HG02798 (cell line): ENCODE measurements around the gene TSKS.

Experiments
- ATAC-seq: cut with Tn5 transposase; IDR thresholded peaks from one replicate; pipeline ENCODE4 v1.9.1; 2021; ENCODE audit warnings: mild to moderate bottlenecking; ENCODE audit not compliant: unreplicated experiment, poor library complexity

Gene TSKS

GRCh38 chr19:49798574-49798973 lies 35.5 kb upstream of the TSKS start:
- no peak for ATAC-seq

DNA sequence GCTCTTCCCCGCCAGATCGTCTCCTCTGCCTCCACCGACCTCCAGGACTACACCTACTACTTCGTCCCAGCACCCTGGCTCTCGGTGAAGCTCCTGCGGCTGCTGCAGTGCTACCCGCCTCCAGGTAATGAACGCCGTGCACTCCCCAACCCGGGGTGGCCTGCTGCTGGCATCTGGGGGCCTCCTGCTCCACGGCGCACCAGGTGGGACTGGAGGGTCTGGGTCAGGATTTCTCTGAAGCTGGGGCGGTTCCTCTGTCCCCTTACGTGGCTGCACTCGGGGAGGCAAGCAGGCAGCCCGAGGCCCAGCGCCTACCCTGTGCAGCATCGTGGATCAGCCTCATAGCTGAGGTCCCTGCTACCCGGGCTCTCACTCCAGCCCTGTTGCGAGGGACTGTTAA lies 32.5 kb upstream of the TSKS start:
- ATAC-seq: no peak

GRCh38 chr19:49793561-49793840 lies 30.4 kb upstream of the TSKS start:
- no peak for ATAC-seq

- ATAC-seq: no peak
Measured at GRCh38 chr19:49792829-49793560, 29.9 kb upstream of the TSKS start.

DNA sequence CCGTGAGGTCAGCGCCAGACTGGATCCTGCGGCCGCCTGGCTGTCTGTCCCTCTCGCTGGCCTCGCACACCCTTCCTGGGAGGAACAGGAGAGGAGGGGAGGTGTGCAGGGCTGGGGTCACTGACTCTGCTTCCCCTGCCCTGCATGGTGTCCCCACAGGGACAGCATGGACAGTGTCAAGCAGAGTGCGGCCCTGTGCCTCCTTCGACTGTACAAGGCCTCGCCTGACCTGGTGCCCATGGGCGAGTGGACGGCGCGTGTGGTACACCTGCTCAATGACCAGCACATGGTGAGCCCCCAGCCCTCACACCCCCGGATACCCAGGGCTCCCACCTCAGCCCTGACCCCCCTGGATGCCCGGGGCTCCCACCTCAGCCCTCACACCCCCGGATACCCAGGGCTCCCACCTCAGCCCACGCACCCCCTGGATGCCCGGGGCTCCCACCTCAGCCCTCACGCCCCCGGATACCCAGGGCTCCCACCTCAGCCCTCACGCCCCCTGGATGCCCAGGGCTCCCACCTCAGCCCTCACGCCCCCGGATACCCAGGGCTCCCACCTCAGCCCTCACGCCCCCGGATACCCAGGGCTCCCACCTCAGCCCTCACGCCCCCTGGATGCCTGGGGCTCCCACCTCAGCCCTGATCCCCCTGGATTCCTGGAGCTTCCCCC lies 28.8 kb upstream of the TSKS start:
- ATAC-seq: no peak

- ATAC-seq: no peak
Measured at GRCh38 chr19:49790866-49791265, 27.8 kb upstream of the TSKS start.

DNA sequence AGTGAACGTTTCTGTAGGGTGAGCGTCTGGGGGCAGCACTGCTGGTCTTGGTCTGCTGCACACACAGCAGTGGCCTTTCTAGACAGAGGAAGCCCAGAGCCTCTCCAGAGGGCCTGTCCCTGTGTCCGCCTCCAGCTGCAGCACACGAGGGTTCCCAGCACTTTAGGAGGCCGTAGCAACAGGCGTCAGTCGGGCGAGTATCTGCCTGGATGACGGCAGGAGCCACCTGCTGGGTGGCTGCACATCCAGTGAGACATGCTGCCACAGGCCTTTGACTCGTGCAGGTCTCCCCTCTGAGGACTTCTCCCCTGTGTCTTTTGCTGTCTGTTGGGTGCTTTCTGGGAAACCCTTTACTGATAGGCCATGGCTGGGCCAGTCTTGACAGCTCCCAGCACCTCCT lies 25.8 kb upstream of the TSKS start:
- ATAC-seq: no peak

DNA sequence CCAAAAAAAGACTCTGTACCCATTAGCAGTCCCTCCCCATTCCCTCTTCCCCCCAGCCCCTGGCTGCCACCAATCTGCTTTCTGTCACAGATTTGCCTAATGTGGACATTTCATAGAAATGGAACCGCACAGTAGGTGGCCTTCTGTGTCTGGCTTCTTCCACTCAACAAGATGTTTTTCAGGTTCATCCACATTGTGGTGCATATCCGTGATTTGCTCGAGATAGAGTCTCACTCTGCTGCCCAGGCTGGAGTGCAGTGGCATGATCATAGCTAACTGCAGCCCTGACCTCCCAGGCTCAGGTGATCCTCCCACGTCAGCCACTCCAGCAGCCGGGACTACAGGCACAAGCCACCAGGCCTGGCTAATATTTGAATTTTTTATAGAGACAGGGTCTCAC lies 24.6 kb upstream of the TSKS start:
- ATAC-seq: no peak

DNA sequence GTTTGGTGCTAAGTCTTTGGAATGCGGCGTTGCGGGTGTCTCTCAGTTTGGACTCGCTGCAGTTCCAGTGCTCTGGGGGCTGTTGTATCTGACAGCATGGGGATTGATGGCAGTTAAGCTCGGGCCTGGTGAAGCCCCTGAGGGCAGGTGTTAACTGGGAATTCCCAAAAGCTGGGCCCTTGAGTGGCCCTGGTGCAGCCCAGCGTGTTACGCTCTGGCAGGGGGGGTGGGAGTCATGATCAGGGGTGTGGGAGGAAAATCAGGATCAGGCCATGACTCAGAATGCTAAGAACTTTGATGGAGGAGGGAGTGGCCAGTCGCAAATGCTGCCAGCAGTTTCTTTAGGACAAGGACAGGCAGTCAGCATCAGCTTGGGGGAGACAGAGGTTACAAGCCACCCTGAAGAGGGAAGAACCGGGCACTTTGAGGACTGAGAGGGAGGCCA lies 23.3 kb upstream of the TSKS start:
- ATAC-seq: no peak

DNA sequence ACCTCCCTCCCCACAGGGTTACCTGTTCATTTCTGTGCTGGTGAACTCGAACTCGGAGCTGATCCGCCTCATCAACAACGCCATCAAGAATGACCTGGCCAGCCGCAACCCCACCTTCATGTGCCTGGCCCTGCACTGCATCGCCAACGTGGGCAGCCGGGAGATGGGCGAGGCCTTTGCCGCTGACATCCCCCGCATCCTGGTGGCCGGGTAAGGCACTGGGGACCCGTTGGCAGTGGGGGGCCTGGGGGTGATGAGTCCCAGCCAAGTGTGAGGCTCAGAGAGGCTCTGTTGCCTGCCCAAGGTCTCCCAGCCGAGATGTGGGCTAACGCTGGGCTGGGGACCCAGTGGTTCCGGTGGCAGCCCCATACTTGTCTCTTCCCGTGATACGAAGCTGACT lies 19.4 kb upstream of the TSKS start:
- no peak for ATAC-seq

GRCh38 chr19:49781394-49781793 lies 18.3 kb upstream of the TSKS start:
- no peak for ATAC-seq

- no peak for ATAC-seq
Measured at GRCh38 chr19:49780861-49781260, 17.8 kb upstream of the TSKS start.

DNA sequence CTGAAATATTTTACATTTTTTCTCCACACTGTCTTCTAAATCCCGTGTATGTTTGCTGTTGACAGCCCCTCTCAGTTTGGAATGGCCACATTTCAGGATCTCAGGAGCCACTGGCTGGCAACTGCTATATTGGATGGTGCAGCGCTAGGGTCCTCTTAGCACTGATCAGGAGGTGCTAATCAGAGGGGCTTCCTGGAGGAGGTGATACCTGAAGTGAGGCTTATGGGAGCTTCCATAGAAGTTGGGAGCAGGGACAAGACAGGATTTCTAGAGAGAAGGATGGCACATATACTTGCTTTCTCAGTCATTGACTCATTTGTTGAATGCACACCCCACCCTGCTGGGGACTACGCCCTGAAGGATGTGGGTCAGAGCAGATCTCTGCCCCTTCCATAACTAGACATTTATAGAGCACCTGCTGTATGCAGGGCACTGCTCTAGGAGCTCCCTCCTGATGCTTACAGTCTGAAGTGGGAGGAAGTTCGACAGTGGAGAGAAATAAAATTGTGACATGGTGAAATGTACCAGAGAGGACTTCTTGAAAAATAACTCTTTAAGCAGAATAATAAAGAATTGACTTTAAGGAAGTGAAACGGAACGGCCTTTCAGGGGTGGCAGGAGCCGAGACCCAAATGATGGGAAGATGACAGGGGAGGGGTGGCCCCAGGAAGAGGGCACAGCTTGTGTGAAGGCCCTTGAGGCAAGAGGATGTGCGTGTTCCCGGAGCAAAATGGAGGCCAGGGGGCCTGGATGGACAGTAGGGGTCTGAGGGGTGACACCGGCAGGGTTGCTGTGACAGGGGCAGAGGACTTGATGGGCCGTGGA lies 16.8 kb upstream of the TSKS start:
- ATAC-seq: no peak

GRCh38 chr19:49776371-49776764 lies 13.3 kb upstream of the TSKS start:
- no peak for ATAC-seq

GRCh38 chr19:49775742-49776370 lies 12.8 kb upstream of the TSKS start:
- ATAC-seq: no peak

DNA sequence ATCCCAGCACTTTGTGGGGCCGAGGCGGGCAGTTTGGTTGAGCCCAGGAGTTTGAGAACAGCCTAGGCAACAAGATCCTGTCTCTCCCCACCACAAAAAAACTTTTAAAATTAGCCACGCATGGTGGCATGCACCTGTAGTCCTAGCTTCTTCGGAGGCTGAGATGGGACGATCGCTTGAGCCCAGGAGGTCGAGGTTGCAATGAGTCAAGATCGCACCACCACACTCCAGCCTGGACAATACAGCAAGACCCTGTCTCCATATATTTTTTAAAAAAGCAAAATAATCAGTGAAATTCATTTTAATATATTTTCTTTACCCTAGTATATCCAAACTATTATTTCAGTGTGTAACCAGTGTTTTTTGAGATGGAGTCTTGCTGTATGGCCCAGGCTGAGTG lies 11.9 kb upstream of the TSKS start:
- no peak for ATAC-seq

DNA sequence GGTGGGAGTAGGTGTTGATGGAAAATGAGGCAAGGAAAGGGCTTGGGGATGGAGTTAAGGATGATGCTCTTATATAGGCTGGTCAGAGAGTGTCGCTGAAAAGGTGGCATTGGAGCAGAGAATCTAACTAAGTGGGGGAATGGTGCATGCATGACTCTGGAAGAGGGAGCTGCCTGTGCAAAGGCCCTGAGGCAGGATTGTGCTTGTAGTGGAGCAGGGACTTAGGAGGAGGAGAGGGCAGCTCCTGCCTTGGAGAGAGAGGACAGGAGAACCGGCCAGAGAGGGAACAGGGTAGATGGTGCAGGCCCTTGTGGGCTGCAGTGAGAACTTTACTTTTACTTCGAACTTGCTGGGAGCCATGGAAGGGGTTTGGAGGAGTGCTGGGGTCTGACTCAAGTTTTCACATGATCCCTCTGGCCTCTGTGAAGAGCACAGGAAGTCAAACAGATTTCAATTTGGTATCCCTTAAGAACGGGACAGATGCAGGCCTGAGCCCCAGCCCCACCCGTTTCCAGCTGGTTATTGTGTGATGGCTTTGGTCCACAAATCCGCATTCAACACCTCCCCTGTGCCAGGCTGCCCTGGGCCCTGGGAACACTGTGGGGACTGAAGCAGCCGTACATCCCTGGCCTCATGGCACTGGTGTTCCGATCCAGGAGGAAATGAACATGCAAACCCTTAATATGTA lies 10.7 kb upstream of the TSKS start:
- ATAC-seq: no peak

GRCh38 chr19:49772850-49773432 lies 9.8 kb upstream of the TSKS start:
- ATAC-seq: no peak

GRCh38 chr19:49771674-49772139 lies 8.6 kb upstream of the TSKS start:
- ATAC-seq: no peak

- no peak for ATAC-seq
Measured at GRCh38 chr19:49770529-49770928, 7.4 kb upstream of the TSKS start.
